K562 (cell line): Measurements from ENCODE around the gene UBN2. TPM values are rescaled to one million over a fixed set of nuclear protein-coding genes. Genes with fewer than 3 reads are reported as not detected.

Experiments
- CREB1 ChIP-seq, 2 experiments: sonication (generic) in 1 of 2; formaldehyde crosslinking in 1 of 2; IDR thresholded peaks; 2 replicates each; pipeline versions ENCODE4 v1.6.1 to v1.8.0; 2012 to 2022; ENCODE audit warnings: inconsistent platforms in 1 of 2, mild to moderate bottlenecking in 1 of 2, missing genetic modification reagents in 1 of 2, moderate library complexity in 1 of 2
- GATAD2B ChIP-seq: fragments of 450-650 bp; IDR thresholded peaks from 2 replicates; pipeline ENCODE4 v1.6.1; 2017; ENCODE audit warnings: mild to moderate bottlenecking, borderline replicate concordance
- GTF2E2 ChIP-seq: fragments of 200-800 bp; sonication (Bioruptor generic); IDR thresholded peaks from 2 replicates; pipeline ENCODE4 v1.6.1; 2016; ENCODE audit warnings: missing genetic modification characterization, missing compliant biosample characterization
- KAT7 ChIP-seq: sonication (generic); formaldehyde crosslinking; IDR thresholded peaks from 2 replicates; pipeline ENCODE4 v1.8.0; 2022; ENCODE audit warnings: missing genetic modification reagents, mild to moderate bottlenecking, borderline replicate concordance
- MYC ChIP-seq, 2 experiments: fragments of 250-450 bp in 1 of 2; sonication (Bioruptor Pico) in 1 of 2; IDR thresholded peaks; 2 replicates each; pipeline versions ENCODE4 v1.5.1 to v1.6.1; 2012 to 2021; ENCODE audit warnings: low read depth in 2 of 2, borderline replicate concordance in 1 of 2, improper control_type of control experiment in 1 of 2, low read length in 1 of 2, mild to moderate bottlenecking in 1 of 2, moderate library complexity in 1 of 2
- NELFE ChIP-seq: IDR thresholded peaks from 2 replicates; pipeline ENCODE4 v1.6.1; 2011; ENCODE audit warnings: mild to moderate bottlenecking; ENCODE audit not compliant: insufficient read depth, insufficient read length
- TAF1 ChIP-seq: IDR thresholded peaks from 2 replicates; pipeline ENCODE4 v1.6.1; 2011; ENCODE audit warnings: mild to moderate bottlenecking, low read length, moderate library complexity; ENCODE audit not compliant: insufficient read depth, control insufficient read depth, severe bottlenecking; ENCODE audit errors: extremely low read depth
- THRAP3 ChIP-seq: fragments of 450-650 bp; IDR thresholded peaks from 2 replicates; pipeline ENCODE4 v1.6.1; 2016; ENCODE audit warnings: mild to moderate bottlenecking, inconsistent platforms, borderline replicate concordance
- ZBTB7A ChIP-seq: IDR thresholded peaks from 2 replicates; pipeline ENCODE4 v1.6.1; 2011; ENCODE audit warnings: low read depth, mild to moderate bottlenecking, low read length, moderate library complexity, borderline replicate concordance; ENCODE audit not compliant: control insufficient read depth
- ZNF174 ChIP-seq: fragments of 250-450 bp; sonication (Bioruptor Pico); IDR thresholded peaks from 2 replicates; pipeline ENCODE4 v1.4.0; 2020; ENCODE audit warnings: mild to moderate bottlenecking
- ZNF707 ChIP-seq: fragments of 250-450 bp; sonication (Bioruptor Pico); conservative IDR thresholded peaks from 2 replicates; pipeline ENCODE4 v1.8.0; 2022; ENCODE audit warnings: inconsistent platforms, mild to moderate bottlenecking, moderate library complexity
- polyA plus RNA-seq, 8 experiments: library from polyadenylated mRNA; depleted of rRNA in 4 of 8; stranded (reverse) in 5 of 8; unstranded in 3 of 8; fragments of >200 nt; fragmentation: Nextera tagmentation in 2 of 8; fragmentation: Illumina TruSeq in 1 of 8; extraction: Ambion mirVana in 2 of 8; extraction: Trizol in 1 of 8; gene quantifications; 2 replicates each; pipeline versions ENCODE4 v1.2.1 to v1.2.3, GENCODE V29; 2011 to 2014; ENCODE audit warnings: inconsistent platforms in 1 of 8, missing spikeins in 1 of 8
- total RNA-seq, 7 experiments: library from RNA; depleted of rRNA in 6 of 7; stranded (reverse); fragments of >200 nt in 6 of 7; fragmentation: Illumina TruSeq in 2 of 7; extraction: Trizol in 2 of 7; gene quantifications; 2 replicates each; pipeline versions ENCODE4 v1.2.1 to v1.2.3, GENCODE V29; 2011 to 2021; ENCODE audit warnings: low replicate concordance in 1 of 7
- TF ChIP-seq, protein P1 (sequence below): fragments of 250-450 bp; sonication (Bioruptor Pico); IDR thresholded peaks from 2 replicates; pipeline ENCODE4 v1.4.0; 2020; ENCODE audit warnings: mild to moderate bottlenecking, moderate library complexity
- TF ChIP-seq, protein P2 (sequence below): IDR thresholded peaks from 2 replicates; pipeline ENCODE4 v1.6.1; 2016; ENCODE audit warnings: missing genetic modification characterization, missing compliant biosample characterization
- TF ChIP-seq, protein P3 (sequence below): fragments of 250-450 bp; sonication (Bioruptor Pico); IDR thresholded peaks from 2 replicates; pipeline ENCODE4 v1.8.0; 2022; ENCODE audit warnings: moderate library complexity, mild to moderate bottlenecking, inconsistent platforms
- TF ChIP-seq, protein P4 (sequence below): fragments of 450-650 bp; formaldehyde crosslinking; IDR thresholded peaks from 2 replicates; pipeline ENCODE4 v1.4.0; 2022; ENCODE audit warnings: missing genetic modification characterization
- TF ChIP-seq, protein P5 (sequence below): sonication (generic); formaldehyde crosslinking; IDR thresholded peaks from 2 replicates; pipeline ENCODE4 v1.8.1; 2023; ENCODE audit warnings: mild to moderate bottlenecking, missing genetic modification reagents

UBN2 gene
- total and polyA plus RNA-seq, 9 of the 15 experiments (the other 6 are each of a cell fraction or from before 2014, with no cell fraction given) = 1.2 to 19.5 (median 9.9) TPM

GRCh38 chr7:139242741-139243281, 11.8 kb downstream of the UBN2 start (continued):
- TF ChIP-seq, protein P1, sequence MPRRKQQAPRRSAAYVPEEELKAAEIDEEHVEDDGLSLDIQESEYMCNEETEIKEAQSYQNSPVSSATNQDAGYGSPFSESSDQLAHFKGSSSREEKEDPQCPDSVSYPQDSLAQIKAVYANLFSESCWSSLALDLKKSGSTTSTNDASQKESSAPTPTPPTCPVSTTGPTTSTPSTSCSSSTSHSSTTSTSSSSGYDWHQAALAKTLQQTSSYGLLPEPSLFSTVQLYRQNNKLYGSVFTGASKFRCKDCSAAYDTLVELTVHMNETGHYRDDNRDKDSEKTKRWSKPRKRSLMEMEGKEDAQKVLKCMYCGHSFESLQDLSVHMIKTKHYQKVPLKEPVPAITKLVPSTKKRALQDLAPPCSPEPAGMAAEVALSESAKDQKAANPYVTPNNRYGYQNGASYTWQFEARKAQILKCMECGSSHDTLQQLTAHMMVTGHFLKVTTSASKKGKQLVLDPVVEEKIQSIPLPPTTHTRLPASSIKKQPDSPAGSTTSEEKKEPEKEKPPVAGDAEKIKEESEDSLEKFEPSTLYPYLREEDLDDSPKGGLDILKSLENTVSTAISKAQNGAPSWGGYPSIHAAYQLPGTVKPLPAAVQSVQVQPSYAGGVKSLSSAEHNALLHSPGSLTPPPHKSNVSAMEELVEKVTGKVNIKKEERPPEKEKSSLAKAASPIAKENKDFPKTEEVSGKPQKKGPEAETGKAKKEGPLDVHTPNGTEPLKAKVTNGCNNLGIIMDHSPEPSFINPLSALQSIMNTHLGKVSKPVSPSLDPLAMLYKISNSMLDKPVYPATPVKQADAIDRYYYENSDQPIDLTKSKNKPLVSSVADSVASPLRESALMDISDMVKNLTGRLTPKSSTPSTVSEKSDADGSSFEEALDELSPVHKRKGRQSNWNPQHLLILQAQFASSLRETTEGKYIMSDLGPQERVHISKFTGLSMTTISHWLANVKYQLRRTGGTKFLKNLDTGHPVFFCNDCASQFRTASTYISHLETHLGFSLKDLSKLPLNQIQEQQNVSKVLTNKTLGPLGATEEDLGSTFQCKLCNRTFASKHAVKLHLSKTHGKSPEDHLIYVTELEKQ (CRISPR knock-in tag) = no peak
- TF ChIP-seq ZBTB7A (no peak), GTF2E2 (tag) (peak; percentile 45; the same call in 1 of the 2 replicates), TAF1 (no peak), CREB1 (IDR thresholded peaks at IDR 0.05) (no peak), CREB1 (CRISPR knock-in tag; IDR thresholded peaks at IDR 0.05) (no peak), NELFE (no peak), ZNF174 (CRISPR knock-in tag) (no peak), GATAD2B (no peak), ZNF707 (CRISPR knock-in tag) (no peak), THRAP3 (no peak), KAT7 (CRISPR knock-in tag) (no peak), MYC (IDR thresholded peaks at IDR 0.05; ENCODE audit: low read depth, low read length) (no peak), MYC (CRISPR knock-in tag; IDR thresholded peaks at IDR 0.05; ENCODE audit: borderline replicate concordance, low read depth) (no peak)
- TF ChIP-seq, protein P2, sequence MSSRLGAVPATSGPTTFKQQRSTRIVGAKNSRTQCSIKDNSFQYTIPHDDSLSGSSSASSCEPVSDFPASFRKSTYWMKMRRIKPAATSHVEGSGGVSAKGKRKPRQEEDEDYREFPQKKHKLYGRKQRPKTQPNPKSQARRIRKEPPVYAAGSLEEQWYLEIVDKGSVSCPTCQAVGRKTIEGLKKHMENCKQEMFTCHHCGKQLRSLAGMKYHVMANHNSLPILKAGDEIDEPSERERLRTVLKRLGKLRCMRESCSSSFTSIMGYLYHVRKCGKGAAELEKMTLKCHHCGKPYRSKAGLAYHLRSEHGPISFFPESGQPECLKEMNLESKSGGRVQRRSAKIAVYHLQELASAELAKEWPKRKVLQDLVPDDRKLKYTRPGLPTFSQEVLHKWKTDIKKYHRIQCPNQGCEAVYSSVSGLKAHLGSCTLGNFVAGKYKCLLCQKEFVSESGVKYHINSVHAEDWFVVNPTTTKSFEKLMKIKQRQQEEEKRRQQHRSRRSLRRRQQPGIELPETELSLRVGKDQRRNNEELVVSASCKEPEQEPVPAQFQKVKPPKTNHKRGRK (tag) = no peak
- TF ChIP-seq, protein P3, sequence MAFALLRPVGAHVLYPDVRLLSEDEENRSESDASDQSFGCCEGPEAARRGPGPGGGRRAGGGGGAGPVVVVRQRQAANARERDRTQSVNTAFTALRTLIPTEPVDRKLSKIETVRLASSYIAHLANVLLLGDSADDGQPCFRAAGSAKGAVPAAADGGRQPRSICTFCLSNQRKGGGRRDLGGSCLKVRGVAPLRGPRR (CRISPR knock-in tag) = no peak
- TF ChIP-seq, protein P4, sequence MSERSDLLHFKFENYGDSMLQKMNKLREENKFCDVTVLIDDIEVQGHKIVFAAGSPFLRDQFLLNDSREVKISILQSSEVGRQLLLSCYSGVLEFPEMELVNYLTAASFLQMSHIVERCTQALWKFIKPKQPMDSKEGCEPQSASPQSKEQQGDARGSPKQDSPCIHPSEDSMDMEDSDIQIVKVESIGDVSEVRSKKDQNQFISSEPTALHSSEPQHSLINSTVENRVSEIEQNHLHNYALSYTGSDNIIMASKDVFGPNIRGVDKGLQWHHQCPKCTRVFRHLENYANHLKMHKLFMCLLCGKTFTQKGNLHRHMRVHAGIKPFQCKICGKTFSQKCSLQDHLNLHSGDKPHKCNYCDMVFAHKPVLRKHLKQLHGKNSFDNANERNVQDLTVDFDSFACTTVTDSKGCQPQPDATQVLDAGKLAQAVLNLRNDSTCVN (CRISPR knock-in tag) = no peak
- TF ChIP-seq, protein P5, sequence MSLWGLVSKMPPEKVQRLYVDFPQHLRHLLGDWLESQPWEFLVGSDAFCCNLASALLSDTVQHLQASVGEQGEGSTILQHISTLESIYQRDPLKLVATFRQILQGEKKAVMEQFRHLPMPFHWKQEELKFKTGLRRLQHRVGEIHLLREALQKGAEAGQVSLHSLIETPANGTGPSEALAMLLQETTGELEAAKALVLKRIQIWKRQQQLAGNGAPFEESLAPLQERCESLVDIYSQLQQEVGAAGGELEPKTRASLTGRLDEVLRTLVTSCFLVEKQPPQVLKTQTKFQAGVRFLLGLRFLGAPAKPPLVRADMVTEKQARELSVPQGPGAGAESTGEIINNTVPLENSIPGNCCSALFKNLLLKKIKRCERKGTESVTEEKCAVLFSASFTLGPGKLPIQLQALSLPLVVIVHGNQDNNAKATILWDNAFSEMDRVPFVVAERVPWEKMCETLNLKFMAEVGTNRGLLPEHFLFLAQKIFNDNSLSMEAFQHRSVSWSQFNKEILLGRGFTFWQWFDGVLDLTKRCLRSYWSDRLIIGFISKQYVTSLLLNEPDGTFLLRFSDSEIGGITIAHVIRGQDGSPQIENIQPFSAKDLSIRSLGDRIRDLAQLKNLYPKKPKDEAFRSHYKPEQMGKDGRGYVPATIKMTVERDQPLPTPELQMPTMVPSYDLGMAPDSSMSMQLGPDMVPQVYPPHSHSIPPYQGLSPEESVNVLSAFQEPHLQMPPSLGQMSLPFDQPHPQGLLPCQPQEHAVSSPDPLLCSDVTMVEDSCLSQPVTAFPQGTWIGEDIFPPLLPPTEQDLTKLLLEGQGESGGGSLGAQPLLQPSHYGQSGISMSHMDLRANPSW (CRISPR knock-in tag) = no peak
